Mammary epithelial cell (primary cell): ENCODE results near the gene GPM6B.

Experiments
- EZH2 ChIP-seq: IDR thresholded peaks from 2 replicates; pipeline ENCODE4 v1.6.1; 2012; ENCODE audit warnings: low read length, inconsistent platforms, borderline replicate concordance
- TF ChIP-seq, protein P1 (sequence below), 2 donors: IDR thresholded peaks in 1 of 2; conservative IDR thresholded peaks in 1 of 2; 2 replicates each; pipeline ENCODE4 v1.5.1; 2011 to 2012; ENCODE audit warnings: inconsistent platforms in 2 of 2, low read length in 2 of 2, mild to moderate bottlenecking in 2 of 2, control low read depth in 1 of 2, low read depth in 1 of 2; ENCODE audit not compliant: insufficient read depth in 1 of 2; ENCODE audit errors: extremely low read depth in 1 of 2

DNA sequence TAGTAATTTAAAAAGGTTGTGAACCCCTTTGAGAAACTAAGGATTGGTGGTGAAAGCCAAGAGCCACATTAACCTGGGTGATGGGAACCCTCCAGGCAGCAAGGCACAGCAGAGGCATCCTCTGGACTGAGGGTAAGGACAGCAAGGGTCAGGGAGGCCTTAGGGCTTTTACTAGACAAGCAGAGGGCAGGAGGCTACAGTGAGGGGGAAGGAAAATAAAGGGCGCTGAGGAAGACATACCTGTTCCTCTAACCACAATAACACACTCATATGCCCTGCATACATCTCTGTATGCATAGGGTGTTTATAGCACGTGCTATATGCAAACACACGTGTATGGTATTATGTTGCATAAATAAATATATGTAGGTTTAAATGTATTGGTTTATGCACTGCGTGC, 18.7 kb downstream of the GPM6B start:
- TF ChIP-seq, protein P1, sequence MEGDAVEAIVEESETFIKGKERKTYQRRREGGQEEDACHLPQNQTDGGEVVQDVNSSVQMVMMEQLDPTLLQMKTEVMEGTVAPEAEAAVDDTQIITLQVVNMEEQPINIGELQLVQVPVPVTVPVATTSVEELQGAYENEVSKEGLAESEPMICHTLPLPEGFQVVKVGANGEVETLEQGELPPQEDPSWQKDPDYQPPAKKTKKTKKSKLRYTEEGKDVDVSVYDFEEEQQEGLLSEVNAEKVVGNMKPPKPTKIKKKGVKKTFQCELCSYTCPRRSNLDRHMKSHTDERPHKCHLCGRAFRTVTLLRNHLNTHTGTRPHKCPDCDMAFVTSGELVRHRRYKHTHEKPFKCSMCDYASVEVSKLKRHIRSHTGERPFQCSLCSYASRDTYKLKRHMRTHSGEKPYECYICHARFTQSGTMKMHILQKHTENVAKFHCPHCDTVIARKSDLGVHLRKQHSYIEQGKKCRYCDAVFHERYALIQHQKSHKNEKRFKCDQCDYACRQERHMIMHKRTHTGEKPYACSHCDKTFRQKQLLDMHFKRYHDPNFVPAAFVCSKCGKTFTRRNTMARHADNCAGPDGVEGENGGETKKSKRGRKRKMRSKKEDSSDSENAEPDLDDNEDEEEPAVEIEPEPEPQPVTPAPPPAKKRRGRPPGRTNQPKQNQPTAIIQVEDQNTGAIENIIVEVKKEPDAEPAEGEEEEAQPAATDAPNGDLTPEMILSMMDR (conservative IDR thresholded peaks at IDR 0.05 in 1 of 2, IDR thresholded peaks at IDR 0.05 in 1 of 2; ENCODE audit: extremely low read depth in 1 of 2, insufficient read depth in 1 of 2, low read depth in 1 of 2, low read length in 2 of 2), result no peak
- no peak for TF ChIP-seq EZH2
